CD4-positive, alpha-beta memory T cell (primary cell): Measurements from ENCODE around the gene IRS1. TPM values are rescaled to one million over a fixed set of nuclear protein-coding genes. Genes with fewer than 3 reads are reported as not detected.

Experiments
- CTCF ChIA-PET: fragments of 350-600 bp; sonication (Branson Sonifier 250); formaldehyde crosslinking; loops from one replicate; lab custom pipeline; 2021; ENCODE audit warnings: inconsistent platforms; ENCODE audit not compliant: partially characterized antibody; lab: Charles Lee
- POLR2A ChIA-PET: fragments of 350-600 bp; sonication (Branson Sonifier 250); formaldehyde crosslinking; loops from one replicate; lab custom pipeline; 2021; ENCODE audit not compliant: partially characterized antibody; lab: Charles Lee
- DNase-seq, 5 donors: peaks; one replicate each; pipeline versions ENCODE4 v3.0.0 to v3.0.0-alpha.2; 2020 to 2022; ENCODE audit warnings: mixed read lengths in 1 of 5
- H3K27ac ChIP-seq: one replicate; pipeline ENCODE4 v1.7.0; 2013; ENCODE audit warnings: low read depth, low read length
- H3K27me3 ChIP-seq: 2 replicates; pipeline ENCODE4 v1.7.0; 2013; ENCODE audit warnings: mild to moderate bottlenecking, low read length, moderate library complexity; ENCODE audit not compliant: insufficient read depth
- H3K36me3 ChIP-seq: 2 replicates; pipeline ENCODE4 v1.7.0; 2013; ENCODE audit warnings: mild to moderate bottlenecking, low read length, moderate library complexity; ENCODE audit not compliant: insufficient read depth
- H3K4me1 ChIP-seq: 2 replicates; pipeline ENCODE4 v1.7.0; 2013; ENCODE audit warnings: mild to moderate bottlenecking, low read length, moderate library complexity; ENCODE audit not compliant: insufficient read depth
- H3K4me3 ChIP-seq, 2 donors: one replicate each; pipeline ENCODE4 v1.7.0; 2013; ENCODE audit warnings: low read length in 2 of 2, mild to moderate bottlenecking in 1 of 2
- H3K9me3 ChIP-seq, 2 donors: one replicate each; pipeline ENCODE4 v1.7.0; 2013; ENCODE audit warnings: low read length in 2 of 2, control low read depth in 1 of 2; ENCODE audit not compliant: control insufficient read depth in 1 of 2
- H3K27ac Mint-ChIP-seq, 7 donors: one replicate each; pipeline ENCODE4 v1.8.0; 2020 to 2021; ENCODE audit warnings: mixed read lengths in 7 of 7, mild to moderate bottlenecking in 6 of 7, inconsistent platforms in 3 of 7, moderate library complexity in 3 of 7
- H3K27me3 Mint-ChIP-seq, 2 donors: one replicate each; pipeline ENCODE4 v1.8.0; 2020 to 2021; ENCODE audit warnings: mixed read lengths in 2 of 2
- H3K36me3 Mint-ChIP-seq, 2 donors: one replicate each; pipeline ENCODE4 v1.8.0; 2020 to 2021; ENCODE audit warnings: mixed read lengths in 2 of 2, inconsistent platforms in 1 of 2, mild to moderate bottlenecking in 1 of 2
- H3K4me1 Mint-ChIP-seq, 4 donors: one replicate each; pipeline ENCODE4 v1.8.0; 2020 to 2021; ENCODE audit warnings: mixed read lengths in 4 of 4, mild to moderate bottlenecking in 1 of 4
- H3K4me3 Mint-ChIP-seq, 8 donors: one replicate each; pipeline ENCODE4 v1.8.0; 2020 to 2021; ENCODE audit warnings: mixed read lengths in 8 of 8, mild to moderate bottlenecking in 7 of 8, moderate library complexity in 6 of 8, inconsistent platforms in 3 of 8
- H3K9me3 Mint-ChIP-seq, 8 donors: one replicate each; pipeline ENCODE4 v1.8.0; 2020 to 2021; ENCODE audit warnings: mixed read lengths in 8 of 8, mild to moderate bottlenecking in 5 of 8, inconsistent platforms in 3 of 8, moderate library complexity in 1 of 8
- intact Hi-C: fragments of 100-400 bp; cut with micrococcal nuclease; formaldehyde crosslinking; loops from one replicate; pipeline ENCODE4 v1.15.1; 2023
- polyA plus RNA-seq, 2 donors: library from polyadenylated mRNA; unstranded; fragments of 300-500 nt; fragmentation: Illumina TruSeq; gene quantifications; one replicate each; pipeline ENCODE4 v1.2.3, GENCODE V29; 2021
- total RNA-seq, 2 experiments: library from RNA; stranded (reverse); gene quantifications; one replicate each; pipeline ENCODE4 v1.2.3, GENCODE V29; 2021

IRS1 gene
- total and polyA plus RNA-seq, 4 experiments from 2014 or later: 0.02 to 2.4 (median 1.1) TPM

GRCh38 chr2:226825056-226825455 lies 25.4 kb upstream of the IRS1 start:
- H3K9me3 Mint-ChIP-seq: peaks cover 0 to 4% (median under 1%) of the 10 kb centered on the region in 8 donors
- no peak overlapping the region for H3K4me3 Mint-ChIP-seq
- POLR2A ChIA-PET: interaction anchor here (1.9 kb wide), 1 partner anchor 10 kb away, joined by 6 read pairs; no protein-coding TSS in a partner anchor

DNA sequence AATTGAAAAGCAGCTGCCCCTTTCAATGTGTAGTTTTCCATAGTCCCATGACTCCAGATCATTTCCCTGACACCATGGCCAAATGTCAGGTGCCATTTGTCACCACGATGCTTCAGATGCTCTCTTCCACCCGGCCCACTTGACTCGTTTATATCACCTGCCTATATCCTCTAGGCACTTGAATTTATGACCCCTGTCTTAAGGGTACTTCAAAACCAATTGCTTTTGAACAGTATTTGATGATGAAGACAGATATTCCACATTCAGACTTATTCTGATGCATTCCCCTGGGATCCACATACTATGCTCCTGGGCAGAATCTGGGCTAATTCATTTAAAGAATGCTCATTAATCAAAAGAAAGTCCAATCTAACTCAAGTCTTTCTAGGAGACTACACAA lies 19.3 kb upstream of the IRS1 start:
- DNase-seq: no peak
- Histone ChIP-seq H3K36me3 (no peaks in the 10 kb centered on the region), H3K27me3 (no peaks in the 10 kb centered on the region), H3K27ac (no peak overlapping the region), H3K4me1 (no peaks in the 10 kb centered on the region), H3K4me3 (no peak overlapping the region), H3K9me3 (no peaks in the 10 kb centered on the region)
- POLR2A ChIA-PET: no interaction called here
- intact Hi-C loops: no loop called here
- peaks cover 8 to 9% of the 10 kb centered on the region in 2 donors for H3K27me3 Mint-ChIP-seq
- H3K27ac Mint-ChIP-seq: no peak overlapping the region
- no peak overlapping the region for H3K4me3 Mint-ChIP-seq
- peaks cover 0 to 4% (median 2%) of the 10 kb centered on the region in 8 donors for H3K9me3 Mint-ChIP-seq
- H3K36me3 Mint-ChIP-seq: peaks cover 0 to 4% of the 10 kb centered on the region in 2 donors
- no peaks in the 10 kb centered on the region for H3K4me1 Mint-ChIP-seq
- CTCF ChIA-PET: no interaction called here

More at GRCh38 chr2:226825056-226825455, 25.4 kb upstream of the IRS1 start:
- intact Hi-C loops: no loop called here
- Histone ChIP-seq H3K9me3 (no peaks in the 10 kb centered on the region), H3K4me1 (no peaks in the 10 kb centered on the region), H3K27me3 (no peaks in the 10 kb centered on the region), H3K4me3 (no peak overlapping the region), H3K27ac (no peak overlapping the region), H3K36me3 (no peaks in the 10 kb centered on the region)
- CTCF ChIA-PET: interaction anchor here (1.1 to 2.6 kb wide), 2 partner anchors 23 to 27 kb away, joined by 3 to 10 read pairs; no protein-coding TSS in a partner anchor
- DNase-seq: no peak
- Mint-ChIP-seq H3K27ac (no peak overlapping the region), H3K4me1 (no peaks in the 10 kb centered on the region), H3K36me3 (peaks cover 0 to 4% of the 10 kb centered on the region in 2 donors), H3K27me3 (no peaks in the 10 kb centered on the region)

DNA sequence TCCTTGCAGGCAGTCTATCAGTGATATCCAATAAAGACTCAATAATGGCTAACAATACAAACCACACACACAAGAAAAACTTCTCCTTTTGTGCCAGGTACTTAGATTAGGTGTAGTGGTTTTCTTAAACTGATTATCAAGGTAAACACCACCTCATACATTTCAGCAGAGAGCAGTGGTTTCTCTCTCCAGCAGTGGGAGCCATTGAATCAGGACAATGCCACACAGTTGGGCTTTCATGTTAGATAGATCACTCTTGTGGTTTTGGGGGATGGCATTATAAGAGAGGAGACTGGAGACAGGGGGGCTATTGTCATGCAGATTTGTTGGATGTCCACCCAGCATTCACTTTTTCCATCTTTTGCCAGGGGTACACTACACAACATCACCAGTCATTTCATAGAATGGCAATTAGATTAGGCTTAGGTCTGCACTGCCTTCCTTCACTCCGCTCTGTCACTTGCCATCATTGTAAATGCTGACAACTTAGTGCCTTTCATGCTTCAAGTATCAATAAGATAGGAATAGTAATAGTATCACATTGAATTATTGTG lies 13.6 kb upstream of the IRS1 start:
- Histone ChIP-seq H3K27me3 (no peaks in the 10 kb centered on the region), H3K4me3 (no peak overlapping the region), H3K36me3 (no peaks in the 10 kb centered on the region), H3K27ac (no peak overlapping the region), H3K4me1 (no peaks in the 10 kb centered on the region), H3K9me3 (no peaks in the 10 kb centered on the region)
- DNase-seq: no peak
- Mint-ChIP-seq H3K27me3 (peaks cover 19 to 32% of the 10 kb centered on the region in 2 donors), H3K36me3 (no peaks in the 10 kb centered on the region), H3K9me3 (peaks cover 0 to 2% (median 0%) of the 10 kb centered on the region in 8 donors), H3K4me3 (no peak overlapping the region), H3K4me1 (no peaks in the 10 kb centered on the region), H3K27ac (no peak overlapping the region)
- POLR2A ChIA-PET: no interaction called here
- intact Hi-C loops: loop anchor here (2.0 kb wide), 1 partner anchor 294 kb away; no protein-coding TSS in a partner anchor
- CTCF ChIA-PET: no interaction called here

GRCh38 chr2:226803410-226803809 lies 3.8 kb upstream of the IRS1 start:
- H3K36me3 ChIP-seq: no peaks in the 10 kb centered on the region
- intact Hi-C loops: loop anchor here (2.0 to 10.0 kb wide), 4 partner anchors 181 to 1521 kb away; no protein-coding TSS in a partner anchor
- H3K9me3 Mint-ChIP-seq: no peaks in the 10 kb centered on the region
- H3K4me1 ChIP-seq: peaks cover 18% of the 10 kb centered on the region
- H3K4me1 Mint-ChIP-seq: peaks cover 15 to 23% (median 18%) of the 10 kb centered on the region in 4 donors
- H3K9me3 ChIP-seq: no peaks in the 10 kb centered on the region
- no peaks in the 10 kb centered on the region for H3K27me3 ChIP-seq
- ChIA-PET CTCF (interaction anchor here (0.6 to 6.3 kb wide), 25 partner anchors 8 to 1147 kb away, joined by 3 to 59 read pairs (median 5); partner anchors contain the start of gene RHBDD1), POLR2A (interaction anchor here (1.8 kb wide), 1 partner anchor 32 kb away, joined by 7 read pairs; no protein-coding TSS in a partner anchor)
- no peak overlapping the region for H3K4me3 Mint-ChIP-seq
- H3K36me3 Mint-ChIP-seq: no peaks in the 10 kb centered on the region
- H3K27me3 Mint-ChIP-seq: peaks cover 22 to 28% of the 10 kb centered on the region in 2 donors
- H3K4me3 ChIP-seq: no peak overlapping the region
- no peak overlapping the region for H3K27ac Mint-ChIP-seq
- H3K27ac ChIP-seq: no peak overlapping the region
- no peak for DNase-seq

DNA sequence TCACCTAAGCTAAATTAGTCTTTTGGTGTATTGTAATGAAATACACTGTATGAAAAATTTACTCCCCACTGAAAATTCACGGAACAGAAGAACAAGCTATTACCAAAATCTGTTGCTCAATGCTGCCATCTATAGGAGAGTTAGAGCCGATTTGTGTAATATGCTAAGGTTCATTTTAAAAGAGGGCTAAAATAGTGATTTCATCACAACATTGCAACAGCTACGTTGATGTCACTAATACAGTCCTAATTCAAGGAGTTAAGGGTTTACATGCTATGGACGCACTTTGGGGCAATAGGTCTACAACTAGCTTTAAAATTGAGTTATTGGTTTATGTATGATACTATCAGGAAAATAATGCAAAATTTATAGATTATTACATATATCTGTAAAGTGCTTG lies 3.0 kb upstream of the IRS1 start:
- intact Hi-C loops: loop anchor here (1.0 to 10.0 kb wide), 8 partner anchors 33 to 1520 kb away; no protein-coding TSS in a partner anchor
- H3K9me3 ChIP-seq: no peaks in the 10 kb centered on the region
- CTCF ChIA-PET: interaction anchor here (0.6 to 6.3 kb wide), 44 partner anchors 9 to 1519 kb away, joined by 3 to 59 read pairs (median 5); partner anchors contain the start of gene RHBDD1
- no peaks in the 10 kb centered on the region for H3K9me3 Mint-ChIP-seq
- H3K4me3 Mint-ChIP-seq: peak overlapping the region in 1 of 8 donors; percentile 1
- H3K27ac ChIP-seq: no peak overlapping the region
- no peak overlapping the region for H3K4me3 ChIP-seq
- H3K4me1 ChIP-seq: peaks cover 22% of the 10 kb centered on the region
- no peak overlapping the region for H3K27ac Mint-ChIP-seq
- peaks cover 15 to 26% (median 22%) of the 10 kb centered on the region in 4 donors for H3K4me1 Mint-ChIP-seq
- H3K27me3 Mint-ChIP-seq: peaks cover 14 to 20% of the 10 kb centered on the region in 2 donors
- no peaks in the 10 kb centered on the region for H3K36me3 Mint-ChIP-seq
- POLR2A ChIA-PET: interaction anchor here (0.7 to 1.8 kb wide), 4 partner anchors 10 to 34 kb away, joined by 3 to 7 read pairs (median 4); partner anchors contain the start of gene RHBDD1
- H3K27me3 ChIP-seq: no peaks in the 10 kb centered on the region
- DNase-seq: peak in 4 of 5 donors; percentile 64 to 70 (median 68)
- no peaks in the 10 kb centered on the region for H3K36me3 ChIP-seq

DNA sequence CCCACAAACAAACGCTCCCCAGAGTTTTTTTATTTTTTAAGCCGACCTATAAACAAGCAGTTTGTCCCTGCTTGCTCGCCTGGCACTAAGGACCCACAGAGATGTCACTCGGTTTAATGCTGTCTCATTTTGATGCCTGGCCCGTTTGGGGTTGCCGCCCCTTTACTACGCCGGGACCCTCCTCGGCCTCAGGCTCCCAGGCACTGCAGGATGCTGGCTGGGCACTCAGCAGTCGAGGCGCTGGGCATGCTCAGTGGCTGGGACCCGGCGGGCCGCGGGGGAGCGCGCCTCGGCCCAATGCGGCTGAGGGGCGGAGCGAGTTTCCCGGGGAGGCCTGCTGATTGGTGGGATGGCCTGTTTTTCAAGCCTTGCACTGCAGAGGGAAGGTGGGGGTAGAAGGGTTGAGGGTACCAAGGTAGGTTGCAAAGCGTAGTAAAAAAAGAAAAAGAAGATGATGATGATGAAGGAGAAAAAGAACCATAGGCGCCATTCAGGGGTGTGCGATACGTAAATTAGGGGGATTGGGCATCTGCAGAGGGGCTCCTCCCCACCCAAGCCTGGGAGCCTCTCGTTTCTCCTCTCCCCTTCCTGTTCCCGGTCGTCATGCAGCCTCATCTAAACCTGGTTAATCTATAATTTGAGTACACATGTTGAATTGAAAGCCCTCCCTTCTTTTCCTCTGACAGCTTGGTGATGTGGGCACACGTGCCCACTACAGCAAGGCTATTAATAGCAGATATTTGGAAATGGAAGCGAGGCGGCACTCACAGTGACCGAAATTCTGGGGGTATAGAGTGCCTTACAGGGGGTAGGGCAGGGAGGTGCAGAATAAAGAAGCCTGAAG lies 1.5 kb upstream of the IRS1 start:
- CTCF ChIA-PET: interaction anchor here (0.9 to 6.3 kb wide), 18 partner anchors 9 to 1140 kb away, joined by 3 to 59 read pairs (median 7); partner anchors contain the start of gene RHBDD1
- no peaks in the 10 kb centered on the region for H3K36me3 ChIP-seq
- intact Hi-C loops: loop anchor here (5.0 to 10.0 kb wide), 3 partner anchors 184 to 774 kb away; no protein-coding TSS in a partner anchor
- H3K27me3 ChIP-seq: no peaks in the 10 kb centered on the region
- H3K4me3 Mint-ChIP-seq: peak overlapping the region; percentile 68 to 88 (median 86)
- peak overlapping the region in 5 of 7 donors; percentile 51 to 77 (median 71) for H3K27ac Mint-ChIP-seq
- no peaks in the 10 kb centered on the region for H3K9me3 Mint-ChIP-seq
- DNase-seq: peak; percentile 31 to 61 (median 36)
- POLR2A ChIA-PET: interaction anchor here (1.7 to 2.5 kb wide), 2 partner anchors 11 to 34 kb away, joined by 12 to 18 read pairs; partner anchors contain the start of gene RHBDD1
- peaks cover 16 to 31% (median 22%) of the 10 kb centered on the region in 4 donors for H3K4me1 Mint-ChIP-seq
- H3K4me3 ChIP-seq: peak overlapping the region in 1 of 2 donors; percentile 10
- H3K9me3 ChIP-seq: no peaks in the 10 kb centered on the region
- no peaks in the 10 kb centered on the region for H3K36me3 Mint-ChIP-seq
- H3K4me1 ChIP-seq: peaks cover 22% of the 10 kb centered on the region
- H3K27ac ChIP-seq: no peak overlapping the region
- peaks cover 5 to 14% of the 10 kb centered on the region in 2 donors for H3K27me3 Mint-ChIP-seq
